ENCODE data around the gene LSMEM2.
"Not testable (repeated sequence)": the region's sequence is repeated elsewhere in the genome, so short reads cannot be mapped to it uniquely, and the experiment has no call there.

The LSMEM2 gene

DNA sequence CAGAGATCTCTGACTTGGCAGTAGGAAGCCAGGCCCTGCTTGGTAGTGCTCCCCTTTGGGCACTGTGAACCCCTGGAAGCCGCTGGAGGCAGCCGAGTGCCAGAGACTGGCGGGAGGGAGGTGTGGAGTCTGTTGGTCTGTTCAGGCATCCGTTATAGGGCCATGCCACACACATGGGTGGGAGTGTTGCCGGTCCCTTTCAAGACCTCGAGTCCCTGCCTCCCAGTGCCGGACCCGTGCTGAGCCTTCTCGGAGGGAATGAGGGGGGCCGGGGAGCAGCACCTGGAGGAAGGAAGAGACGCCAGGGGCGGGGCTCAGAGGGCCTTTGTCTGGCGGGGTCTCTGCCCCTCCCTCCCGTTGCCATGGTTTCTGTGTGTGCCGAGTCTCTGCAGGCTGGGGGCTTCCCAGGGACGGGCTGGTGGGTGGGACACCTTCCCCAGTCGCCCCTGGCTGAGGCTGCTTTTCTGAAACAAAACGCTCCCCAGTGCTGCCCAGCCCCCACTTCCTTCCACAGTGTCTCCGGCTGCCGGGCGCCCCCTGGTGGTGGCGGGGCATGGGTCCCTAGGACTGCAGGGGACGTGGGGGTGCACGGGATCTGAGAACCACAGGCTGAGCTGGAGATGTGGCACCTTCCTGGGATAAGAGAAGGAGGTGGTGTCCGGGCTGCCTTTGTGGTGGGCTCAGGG is 32.9 kb upstream of the LSMEM2 start:
- DNase-seq (ENCODE audit: low read depth in 2 of 2): peak; percentile 85 to 95

- peak; percentile 87 for DNase-seq (ENCODE audit: low read depth in 2 of 2)
These were observed 32.4 kb upstream of the LSMEM2 start for GRCh38 chr3:50246517-50246954.

GRCh38 chr3:50248387-50248786 is 30.5 kb upstream of the LSMEM2 start:
- DNase-seq (ENCODE audit: low read depth in 2 of 2): no peak

- DNase-seq (ENCODE audit: low read depth in 2 of 2): no peak
These were observed 29.4 kb upstream of the LSMEM2 start for GRCh38 chr3:50249457-50249856.

DNA sequence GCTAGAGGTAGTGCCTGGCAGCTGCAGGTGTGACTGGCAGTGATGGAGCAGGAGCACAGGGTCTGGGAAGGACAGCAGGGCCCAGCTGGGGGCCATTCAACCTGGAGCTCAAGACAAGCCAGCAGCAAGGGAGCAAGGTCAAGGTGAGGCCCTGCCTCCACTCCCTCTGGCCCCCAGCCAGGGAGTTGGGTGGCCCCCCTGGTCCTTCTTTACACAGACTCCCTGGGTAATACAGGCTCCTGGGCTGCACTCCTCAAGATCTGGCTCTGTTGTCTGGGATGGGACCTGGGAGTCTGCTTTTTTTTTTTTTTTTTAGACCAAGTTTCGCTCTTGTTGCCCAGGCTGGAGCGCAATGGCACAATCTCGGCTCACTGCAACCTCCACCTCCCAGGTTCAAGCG is 28.4 kb upstream of the LSMEM2 start:
- no peak for DNase-seq (ENCODE audit: low read depth in 2 of 2)

GRCh38 chr3:50251220-50251619 is 27.7 kb upstream of the LSMEM2 start:
- DNase-seq (ENCODE audit: low read depth in 2 of 2): peak; percentile 48 to 65

GRCh38 chr3:50254577-50255250 is 24.2 kb upstream of the LSMEM2 start:
- no peak for DNase-seq (ENCODE audit: low read depth in 2 of 2)

DNA sequence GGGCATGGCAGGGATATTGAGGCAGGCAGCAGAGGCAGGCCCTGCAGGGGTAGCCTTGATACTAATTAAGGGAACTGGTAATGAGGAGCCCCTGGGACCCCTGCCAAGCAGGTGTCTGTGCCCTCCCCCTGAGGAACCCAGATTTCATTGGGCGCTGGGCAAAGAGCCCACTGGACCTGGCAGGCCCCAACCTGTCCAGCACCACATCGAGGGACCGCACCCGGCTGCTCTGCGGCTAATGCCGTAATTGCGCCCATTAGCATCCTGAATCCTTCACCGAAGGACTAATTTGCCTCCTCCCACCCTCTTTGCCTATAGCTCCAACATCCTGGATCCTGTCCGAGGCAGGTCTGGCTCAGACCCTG is 23.7 kb upstream of the LSMEM2 start:
- no peak for DNase-seq (ENCODE audit: low read depth in 2 of 2)

- DNase-seq (ENCODE audit: low read depth in 2 of 2): peak in 1 of 2 donors; percentile 40
These were observed 21.7 kb upstream of the LSMEM2 start for GRCh38 chr3:50256978-50257890.

- no peak for DNase-seq (ENCODE audit: low read depth in 2 of 2)
These were observed 20.7 kb upstream of the LSMEM2 start for GRCh38 chr3:50258029-50258680.

- no peak for DNase-seq (ENCODE audit: low read depth in 2 of 2)
These were observed 19.9 kb upstream of the LSMEM2 start for GRCh38 chr3:50258979-50259378.

- no peak for DNase-seq (ENCODE audit: low read depth in 2 of 2)
These were observed 19.4 kb upstream of the LSMEM2 start for GRCh38 chr3:50259432-50260026.

DNA sequence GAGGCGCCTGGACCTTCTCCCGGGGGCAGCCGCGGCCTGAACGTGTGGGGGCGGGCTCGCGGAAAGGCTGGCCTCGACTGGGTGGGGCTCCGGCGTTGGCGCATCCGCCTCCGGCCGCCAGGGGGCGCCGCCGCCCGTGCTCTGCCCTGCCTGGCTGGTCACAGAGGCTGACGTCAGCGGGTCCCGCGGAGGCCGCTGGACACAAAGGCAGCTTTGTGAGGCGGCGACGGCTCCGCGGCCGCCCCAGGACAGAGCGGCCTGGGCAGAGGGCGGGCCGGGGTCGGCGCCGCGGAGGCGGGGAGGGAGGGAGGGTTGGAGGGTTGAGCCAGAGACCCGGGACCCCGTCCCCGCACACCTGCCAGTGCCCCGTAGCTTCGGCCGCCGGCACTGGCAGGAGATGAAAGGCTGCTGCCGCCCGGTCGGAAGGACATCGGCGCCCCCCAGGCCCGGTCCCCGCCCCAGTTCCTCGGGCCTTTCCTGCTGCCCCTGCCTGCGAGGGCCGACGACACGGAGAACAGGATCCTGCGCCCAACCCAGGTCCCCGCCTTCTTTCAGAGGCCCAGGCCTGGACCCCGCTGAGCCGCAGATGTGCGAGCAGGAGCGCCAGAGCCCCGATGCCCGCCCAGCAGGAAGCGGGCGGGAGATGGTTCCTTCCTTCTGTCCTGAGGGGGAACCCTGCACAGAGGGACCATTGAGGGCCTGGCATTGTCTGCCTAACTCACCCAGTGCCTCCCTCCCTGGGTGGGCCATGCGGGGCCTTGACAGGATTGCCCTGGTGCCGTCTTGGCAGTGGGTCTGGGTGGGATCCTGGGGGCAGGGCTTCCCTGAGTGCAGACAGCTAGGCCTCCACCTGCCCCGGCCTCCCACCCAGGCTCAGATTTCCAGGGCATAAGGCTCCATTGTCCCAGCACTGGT is 18.6 kb upstream of the LSMEM2 start:
- peak; percentile 70 to 84 for DNase-seq (ENCODE audit: low read depth in 2 of 2)

GRCh38 chr3:50260942-50261441 is 17.9 kb upstream of the LSMEM2 start:
- no peak for DNase-seq (ENCODE audit: low read depth in 2 of 2)

DNA sequence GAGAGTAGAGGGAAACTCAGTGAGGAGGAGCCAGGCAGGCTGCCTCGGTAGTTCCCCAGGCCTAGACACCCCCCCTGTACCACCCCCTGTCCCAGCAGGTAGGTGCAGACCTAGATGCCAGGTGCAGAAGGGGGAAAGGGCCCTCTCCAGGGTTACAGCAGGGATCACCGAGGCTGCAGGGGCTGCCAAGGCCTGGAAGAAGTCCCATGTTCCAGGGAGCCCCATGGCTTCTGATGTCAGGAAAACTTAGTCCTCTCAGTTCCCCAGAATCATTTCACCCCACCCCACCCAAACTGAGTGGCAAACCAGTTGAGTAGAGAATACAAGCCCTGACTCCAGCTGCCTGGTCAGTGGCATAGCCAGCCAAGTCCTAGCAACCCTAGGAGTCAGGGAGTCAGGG is 17.4 kb upstream of the LSMEM2 start:
- DNase-seq (ENCODE audit: low read depth in 2 of 2): no peak

DNA sequence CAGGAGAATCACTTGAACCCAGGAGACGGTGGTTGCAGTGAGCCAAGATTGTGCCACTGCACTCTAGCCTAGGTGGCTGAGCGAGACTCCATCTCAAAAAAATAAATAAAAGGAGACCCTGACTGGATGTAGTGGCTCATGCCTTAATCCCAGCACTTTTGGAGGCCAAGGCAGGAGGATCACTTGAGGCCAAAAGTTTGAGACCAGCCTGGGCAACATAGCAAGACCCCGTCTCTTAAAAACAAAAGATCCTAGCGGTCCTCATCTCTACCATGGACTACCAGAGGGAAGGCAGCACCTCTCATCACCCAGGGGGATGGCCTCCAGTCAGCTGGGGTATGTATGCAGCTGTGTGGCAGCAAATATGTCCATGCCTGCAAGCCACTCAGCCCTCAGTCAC is 16.7 kb upstream of the LSMEM2 start:
- DNase-seq (ENCODE audit: low read depth in 2 of 2): not testable (repeated sequence)

GRCh38 chr3:50262778-50263177 is 16.1 kb upstream of the LSMEM2 start:
- DNase-seq (ENCODE audit: low read depth in 2 of 2): no peak

GRCh38 chr3:50263478-50264382 is 15.2 kb upstream of the LSMEM2 start:
- no peak for DNase-seq (ENCODE audit: low read depth in 2 of 2)

DNA sequence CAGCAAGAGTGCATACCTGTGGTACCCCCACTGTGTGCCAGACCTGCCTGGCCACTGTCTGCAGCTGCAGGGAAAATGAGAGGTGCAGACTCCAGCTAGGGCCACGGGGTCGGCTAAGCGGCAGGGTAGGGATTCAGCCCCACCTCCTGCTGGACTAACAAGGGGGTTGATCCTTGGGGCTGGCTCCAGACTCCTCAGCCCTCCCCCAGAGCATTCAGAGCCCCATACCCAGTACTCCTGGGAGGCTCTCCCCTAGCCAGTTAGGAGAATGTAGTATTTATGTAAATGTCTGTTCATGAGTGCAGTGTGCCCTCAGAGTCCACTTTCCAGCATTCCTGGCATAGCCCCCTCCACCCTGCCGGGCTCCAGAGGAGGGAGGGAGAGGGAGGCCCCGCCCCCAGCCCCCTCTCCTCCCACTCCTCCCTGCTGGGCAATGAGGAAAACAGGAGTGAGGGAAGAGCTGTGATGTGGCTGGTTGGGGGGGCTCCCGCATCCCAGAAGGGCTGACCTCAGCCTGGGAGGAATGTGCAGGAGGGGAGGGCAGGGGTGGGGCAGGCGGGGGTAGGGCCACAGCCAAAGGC is 14.4 kb upstream of the LSMEM2 start:
- no peak for DNase-seq (ENCODE audit: low read depth in 2 of 2)

Measured in stimulated activated CD4-positive, alpha-beta T cell treated with anti-CD3 and anti-CD28 coated beads, Interleukin-15, amount 100 ng/mL, for 48 hours (primary cell).